T-helper 9 cell (primary cell): ENCODE measurements around the gene OR51Q1.

Experiments
- DNase-seq: peaks from one replicate; pipeline ENCODE4 v3.0.0-alpha.2; 2020
- total RNA-seq, 2 donors: gene quantifications; one replicate each; lab custom pipeline; 2026; lab: John Stamatoyannopoulos, UW

The OR51Q1 gene, protein sequence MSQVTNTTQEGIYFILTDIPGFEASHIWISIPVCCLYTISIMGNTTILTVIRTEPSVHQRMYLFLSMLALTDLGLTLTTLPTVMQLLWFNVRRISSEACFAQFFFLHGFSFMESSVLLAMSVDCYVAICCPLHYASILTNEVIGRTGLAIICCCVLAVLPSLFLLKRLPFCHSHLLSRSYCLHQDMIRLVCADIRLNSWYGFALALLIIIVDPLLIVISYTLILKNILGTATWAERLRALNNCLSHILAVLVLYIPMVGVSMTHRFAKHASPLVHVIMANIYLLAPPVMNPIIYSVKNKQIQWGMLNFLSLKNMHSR
- total RNA-seq, result 0 reads per million in 2 donors

DNA sequence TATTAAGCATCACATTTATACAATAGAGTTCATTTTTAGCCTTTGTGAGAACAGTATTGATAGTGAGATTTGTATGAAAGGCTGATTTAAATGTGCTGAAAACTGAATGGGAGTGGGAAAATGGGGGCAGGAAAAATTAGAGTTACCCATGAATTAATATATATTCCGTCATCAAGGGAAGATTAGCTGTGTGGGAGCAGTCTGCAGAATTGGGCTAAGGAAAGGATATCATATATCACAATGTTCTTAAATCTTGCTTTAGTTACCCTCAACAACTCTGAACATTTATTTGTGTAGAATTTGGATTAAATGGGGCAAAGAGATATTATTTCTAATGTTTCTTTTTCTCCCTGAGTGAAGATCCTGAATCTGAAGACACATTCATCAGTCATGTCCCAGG is at the start of gene OR51Q1:
Gene OR51Q1 (plus strand): TSS at position 301 of the 400 bp plus-strand sequence. CDS start 90 bp downstream, at position 391.
- DNase-seq, result no peak

DNA sequence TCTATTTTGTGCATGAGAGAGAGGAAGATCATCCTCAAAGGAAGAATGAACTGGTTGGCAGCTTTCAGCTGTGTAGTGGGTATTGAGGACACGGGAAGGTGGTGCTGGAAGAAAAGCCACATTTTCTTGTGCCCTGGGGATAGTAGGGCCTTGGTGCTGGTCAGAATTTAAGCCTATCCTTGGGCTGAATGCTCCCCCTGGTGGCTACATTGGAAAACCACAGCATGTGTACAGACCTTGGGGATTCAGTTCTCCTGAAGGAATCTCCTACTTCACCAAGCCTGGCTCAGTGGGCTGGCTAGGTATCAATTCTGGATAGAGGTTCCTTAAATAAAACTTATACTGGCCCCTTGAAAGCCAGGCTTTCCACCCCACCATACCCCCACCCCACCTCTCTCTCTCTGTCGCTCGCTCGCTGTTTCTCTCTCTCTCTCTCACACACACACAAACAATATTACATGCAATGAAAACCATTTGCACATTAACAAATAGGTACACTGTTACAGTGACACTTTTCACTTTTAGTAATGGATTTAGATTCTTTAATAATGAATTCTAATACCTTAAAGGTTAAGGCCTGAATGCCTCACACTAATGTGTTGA is 41.1 kb upstream of the OR51Q1 start:
- no peak for DNase-seq

DNA sequence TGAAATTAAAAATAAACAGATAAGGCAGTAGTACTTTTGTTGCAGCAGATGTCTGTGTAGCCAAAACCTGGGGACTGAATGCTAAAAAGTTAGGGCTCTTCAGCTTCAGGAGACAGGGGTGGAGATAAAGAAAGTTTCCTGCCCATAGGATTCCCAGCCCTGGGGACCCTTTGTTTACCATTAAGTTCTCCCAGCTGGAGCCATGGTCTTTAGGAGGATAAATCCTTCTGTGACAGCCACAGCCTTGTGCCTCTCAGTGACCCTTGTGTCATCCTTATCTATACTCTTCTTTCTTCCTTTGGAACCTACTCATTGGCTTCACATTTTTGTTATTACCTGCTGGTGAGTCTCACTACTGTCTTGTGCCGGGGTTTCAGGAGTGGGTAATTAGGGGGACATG is 38.3 kb upstream of the OR51Q1 start, which contains the start of gene OR51M1:
Gene OR51M1 (plus strand): TSS at position 237 of the 400 bp plus-strand sequence. CDS start 5,587 bp downstream, outside the sequence.
- DNase-seq, result no peak

DNA sequence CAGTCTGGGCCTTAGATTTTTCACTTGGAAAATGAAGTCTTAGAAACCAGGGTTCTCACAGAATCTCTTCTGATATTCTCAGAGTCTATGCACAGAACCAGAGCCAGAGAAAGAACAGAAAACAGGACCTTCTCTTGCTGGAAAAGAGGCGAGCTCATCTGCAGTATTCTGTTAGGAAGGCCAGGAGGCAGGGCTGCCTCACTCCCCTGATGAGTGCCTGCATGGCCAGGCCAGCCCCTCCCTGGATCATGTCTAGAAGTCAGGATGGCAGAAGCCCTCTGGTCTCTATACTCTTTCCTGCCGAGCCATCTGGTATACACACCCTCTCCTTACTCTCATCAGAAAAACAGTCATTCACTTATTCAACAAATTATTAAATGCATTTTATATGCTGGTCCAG is 37.6 kb upstream of the OR51Q1 start:
- DNase-seq, result no peak

DNA sequence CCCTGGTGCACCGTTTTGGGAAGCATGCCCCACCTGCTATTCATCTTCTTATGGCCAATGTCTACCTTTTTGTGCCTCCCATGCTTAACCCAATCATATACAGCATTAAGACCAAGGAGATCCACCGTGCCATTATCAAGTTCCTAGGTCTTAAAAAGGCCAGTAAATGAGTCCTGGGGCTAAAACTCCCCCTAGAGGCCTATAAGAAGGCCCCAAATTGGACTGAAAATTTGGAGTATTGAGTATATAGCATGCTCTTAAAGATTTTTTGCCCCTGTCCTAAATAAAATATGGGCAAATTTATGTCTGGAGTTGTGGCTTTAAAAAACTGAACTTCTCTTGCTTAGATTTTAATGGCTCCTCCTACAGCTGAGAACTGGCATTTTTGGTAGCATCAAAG is 31.7 kb upstream of the OR51Q1 start:
- no peak for DNase-seq

DNA sequence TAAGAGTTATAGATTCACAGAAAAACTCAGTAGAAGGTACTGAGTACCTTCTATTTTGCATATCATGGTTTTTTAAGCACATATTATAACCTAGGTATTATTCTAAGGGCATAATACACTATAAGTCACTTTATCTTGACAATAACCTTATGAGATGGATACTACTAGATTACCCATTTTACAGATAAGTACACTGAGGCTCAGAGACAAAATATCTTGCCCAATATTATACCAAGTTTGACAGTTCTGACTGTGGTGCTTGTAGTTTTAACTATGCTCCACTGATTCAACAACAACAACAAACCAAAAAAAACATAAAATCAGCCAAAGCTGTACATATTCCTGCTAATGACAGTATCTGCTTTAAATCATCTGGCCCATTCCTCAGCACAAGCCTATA is 27.8 kb upstream of the OR51Q1 start:
- no peak for DNase-seq

DNA sequence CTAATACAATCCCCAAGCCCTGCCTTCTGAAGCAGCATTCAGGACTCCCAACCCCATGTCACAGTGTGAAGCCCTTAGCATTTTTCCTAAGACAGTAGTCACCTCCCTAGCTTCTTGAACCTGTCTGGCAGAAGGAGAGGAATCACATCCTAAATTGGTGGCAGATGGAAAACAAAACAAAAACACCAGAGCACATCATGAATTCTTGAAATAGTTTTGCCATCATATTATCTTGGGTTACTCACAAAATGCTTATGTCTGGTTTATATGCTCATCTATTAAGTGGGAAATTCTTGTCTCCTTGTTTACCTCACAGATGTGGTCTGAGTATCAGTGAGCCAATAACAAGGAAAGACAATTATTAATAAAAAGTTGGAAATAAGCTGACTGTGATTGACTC is 23.0 kb upstream of the OR51Q1 start:
- no peak for DNase-seq

DNA sequence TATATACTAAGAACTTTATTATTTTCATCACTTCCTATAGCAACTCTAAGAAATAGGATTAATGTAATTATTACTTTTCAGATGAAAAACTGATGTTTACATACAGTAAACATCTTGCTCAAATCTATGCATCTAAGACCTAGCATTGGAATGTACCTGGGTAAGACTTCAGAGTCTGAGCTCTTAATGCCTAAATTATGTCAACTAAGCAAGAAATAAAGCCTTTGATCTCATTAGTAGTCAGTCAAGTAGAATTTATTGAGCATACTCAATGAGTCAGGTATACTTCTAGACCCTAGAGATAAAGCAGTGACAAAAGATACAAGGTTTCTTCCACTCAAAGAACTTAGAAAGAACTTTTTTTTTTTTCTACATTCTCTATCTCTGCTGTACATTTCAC is 16.7 kb upstream of the OR51Q1 start:
- DNase-seq, result no peak

DNA sequence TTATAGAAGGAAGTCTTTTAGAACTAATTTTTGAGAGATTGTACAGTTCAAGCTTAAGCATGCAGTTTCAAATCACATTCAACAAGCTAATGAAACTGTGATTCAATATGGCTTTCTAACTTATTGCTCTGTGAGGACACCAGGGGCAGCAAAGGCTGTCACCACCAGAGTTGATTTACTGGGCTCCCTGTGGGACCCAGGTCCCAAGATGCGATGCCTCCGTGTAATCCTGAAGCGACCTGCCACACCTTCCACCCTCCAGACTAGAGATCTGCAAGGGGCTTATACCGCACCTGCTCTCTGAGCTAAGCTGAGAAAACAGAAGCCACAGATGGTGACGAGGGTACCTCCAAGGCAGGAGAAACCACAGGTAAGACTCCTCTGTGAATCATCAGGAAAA is 918 bp upstream of the OR51Q1 start:
- no peak for DNase-seq

DNA sequence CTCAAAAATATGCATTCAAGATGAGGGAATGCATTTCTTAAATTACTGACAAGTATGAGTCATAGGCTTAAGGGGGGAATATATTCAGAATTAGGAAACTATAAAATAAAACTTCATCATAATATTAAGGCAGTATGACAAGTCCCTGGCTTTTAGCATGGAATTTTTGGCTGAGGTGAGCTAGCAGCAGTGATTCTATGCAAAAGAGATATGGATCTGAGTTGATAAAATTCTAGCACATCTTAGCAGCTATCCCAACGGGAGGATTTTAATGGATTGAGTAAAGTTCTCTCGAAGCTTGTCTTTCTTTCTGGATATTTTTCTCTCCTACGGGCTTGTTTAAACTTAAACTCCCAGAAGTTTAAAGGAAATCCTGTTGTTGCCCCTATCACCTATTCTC is 1.2 kb downstream of the OR51Q1 start:
- DNase-seq, result no peak

DNA sequence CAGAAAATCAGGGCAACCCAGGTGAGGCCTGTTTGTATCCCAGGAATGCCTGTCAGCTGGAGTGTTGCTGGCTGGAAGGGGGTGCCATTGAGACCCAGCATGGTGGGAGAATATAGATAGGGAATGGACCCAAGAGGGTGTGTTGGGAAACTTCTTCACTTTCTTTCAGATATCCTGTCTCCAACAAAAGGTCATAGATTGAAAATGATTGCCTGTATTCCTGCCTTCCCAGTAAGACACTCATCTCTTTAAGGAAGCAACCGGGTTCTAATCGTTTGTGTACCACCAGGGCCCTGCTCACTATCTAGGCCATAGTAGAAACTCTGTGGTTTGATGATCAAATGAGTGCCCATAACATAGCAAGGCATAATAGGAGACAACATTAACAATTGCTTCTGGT is 19.5 kb downstream of the OR51Q1 start, which contains the start of gene OR51I1:
Gene OR51I1 (minus strand): TSS at position 101 of the 400 bp plus-strand sequence. CDS start 0 bp downstream, at position 101.
- no peak for DNase-seq

DNA sequence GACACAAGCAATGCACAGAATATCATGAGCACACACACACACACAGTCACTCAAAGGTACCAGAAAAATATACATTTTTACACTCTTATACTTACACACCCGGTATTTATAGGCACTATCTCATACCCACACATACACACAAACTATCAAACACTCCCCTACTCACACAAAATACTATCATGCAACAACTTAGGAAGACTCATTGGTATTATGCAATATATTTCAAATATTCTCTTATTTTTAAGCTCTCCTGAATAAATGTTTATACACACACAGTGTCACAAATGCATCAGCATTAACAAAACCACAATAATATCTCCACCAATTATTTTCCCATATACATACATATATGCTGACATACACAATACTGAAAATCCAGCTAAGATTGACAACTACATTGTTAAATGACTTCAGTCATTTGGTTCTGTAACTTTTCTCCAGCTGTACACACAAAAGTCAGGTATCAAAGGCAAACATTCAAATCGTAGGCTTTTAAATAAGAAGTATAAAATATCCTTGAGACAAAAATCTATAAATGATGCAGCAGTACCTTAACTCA is 22.0 kb downstream of the OR51Q1 start:
- no peak for DNase-seq

DNA sequence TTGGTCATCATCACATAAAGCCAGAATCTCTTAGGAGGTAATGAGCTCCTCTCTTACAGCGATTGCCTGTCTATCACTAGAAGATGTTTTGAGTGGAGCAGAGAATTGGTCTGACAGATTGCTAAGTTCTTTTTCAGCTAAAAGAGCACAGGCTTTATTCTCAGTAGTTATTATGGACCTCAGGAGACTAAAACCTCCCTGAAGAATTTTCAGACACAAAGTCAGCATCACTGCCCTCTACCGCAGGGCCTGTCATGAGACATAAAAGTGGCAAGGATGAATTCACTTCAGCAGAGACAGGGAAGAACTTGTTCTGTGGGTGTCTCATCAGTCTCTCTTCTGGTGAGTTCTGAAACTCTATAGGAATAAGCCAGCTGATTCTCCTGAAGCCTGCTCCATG is 27.1 kb downstream of the OR51Q1 start, which contains the start of gene OR51I2:
Gene OR51I2 (plus strand): TSS at position 301 of the 400 bp plus-strand sequence. CDS start 4,166 bp downstream, outside the sequence.
- DNase-seq, result no peak

DNA sequence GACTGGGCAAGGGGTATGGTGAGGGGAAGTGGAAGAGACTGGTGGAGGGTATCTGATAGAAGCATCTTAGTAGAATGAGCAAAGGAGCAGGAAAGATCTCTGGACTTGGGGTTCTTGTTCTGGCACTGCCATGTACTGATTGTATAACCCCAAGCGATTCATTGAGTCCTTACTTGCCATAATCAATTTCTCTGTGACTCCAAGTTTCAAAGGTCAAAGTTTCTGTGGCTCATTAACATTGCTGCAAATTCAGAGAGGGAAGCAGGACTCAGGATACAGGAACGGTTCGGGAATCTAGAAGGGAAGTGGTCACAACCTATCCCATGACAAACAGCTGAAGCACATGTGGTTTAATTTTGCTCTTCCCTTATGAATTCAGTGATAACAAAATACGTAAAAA is 27.5 kb downstream of the OR51Q1 start:
- DNase-seq, result no peak

DNA sequence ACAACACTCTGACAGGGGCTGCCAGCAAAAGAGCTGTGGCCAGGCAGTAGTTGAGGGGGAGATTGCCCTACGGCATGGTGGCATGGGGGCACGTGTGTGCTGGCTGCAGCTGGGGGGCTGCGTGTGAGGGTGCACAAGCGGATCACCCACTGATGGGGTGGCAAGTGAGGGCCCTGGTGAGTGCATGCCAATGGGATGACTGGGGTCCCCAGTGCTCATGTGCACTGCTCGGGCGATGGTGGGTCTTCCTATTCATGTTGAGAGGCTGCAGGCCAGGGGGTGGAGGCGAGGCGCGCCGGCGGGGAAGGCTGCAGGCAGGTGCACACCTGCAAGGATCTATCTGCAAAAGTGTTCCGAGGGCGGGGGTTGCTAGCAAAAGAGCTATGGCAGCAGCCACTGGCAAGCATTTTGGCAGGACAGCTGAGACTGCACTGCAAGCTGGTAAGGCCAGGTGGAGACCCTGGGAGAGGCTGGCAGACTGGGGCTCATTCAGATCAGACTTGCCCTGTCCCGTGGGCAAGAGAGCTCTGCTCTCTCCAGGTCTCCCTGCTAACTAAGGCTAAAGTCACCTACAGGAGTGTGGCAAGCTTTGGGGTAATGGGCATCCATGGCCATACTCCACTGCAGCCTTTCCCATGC is 39.2 kb downstream of the OR51Q1 start:
- no peak for DNase-seq

DNA sequence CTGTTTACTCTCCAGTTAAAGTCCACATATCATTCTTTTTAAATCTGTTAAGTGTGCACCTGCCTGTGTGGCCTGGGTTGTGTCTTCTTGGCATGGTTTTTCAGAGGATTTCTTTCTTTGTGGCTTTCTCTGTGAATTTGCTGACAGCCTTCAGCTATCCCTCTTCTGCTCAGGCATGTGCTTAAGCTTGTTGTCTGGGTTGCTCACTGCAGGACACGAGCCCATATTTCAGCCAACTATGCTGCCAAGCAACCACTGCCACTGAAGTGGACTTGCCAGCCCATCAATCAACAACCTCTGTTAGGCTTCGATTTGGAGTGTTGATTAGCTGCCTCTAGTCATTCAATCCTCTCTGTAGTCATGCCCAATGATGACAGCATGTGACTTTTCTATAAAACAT is 45.6 kb downstream of the OR51Q1 start:
- no peak for DNase-seq
